ENCODE data around the gene BMERB1.
"Not testable (repeated sequence)": the region's sequence is repeated elsewhere in the genome, so short reads cannot be mapped to it uniquely, and the experiment has no call there.

The BMERB1 gene

DNA sequence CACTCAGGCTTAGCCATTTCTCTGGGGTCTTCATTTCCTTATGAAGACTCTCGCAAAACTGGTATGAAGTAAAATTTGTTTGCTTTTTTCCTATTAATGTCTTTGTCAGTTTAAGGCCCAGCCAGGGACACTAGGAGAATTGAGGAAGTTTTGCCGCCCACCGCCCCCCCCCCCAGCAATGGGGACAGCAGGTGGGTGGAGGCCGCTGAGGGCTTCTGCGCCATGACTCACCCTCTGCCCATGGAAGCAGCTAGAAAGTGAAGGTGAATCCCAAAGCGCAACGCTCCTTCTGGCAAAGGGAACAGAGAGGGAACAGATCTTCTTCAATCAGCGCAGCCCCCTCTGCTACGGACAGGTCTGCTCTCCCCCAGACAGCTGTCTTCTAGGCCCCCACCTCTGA, 158.8 kb downstream of the BMERB1 start:
- DNase-seq (ENCODE audit: low read depth in 2 of 2), result no peak

DNA sequence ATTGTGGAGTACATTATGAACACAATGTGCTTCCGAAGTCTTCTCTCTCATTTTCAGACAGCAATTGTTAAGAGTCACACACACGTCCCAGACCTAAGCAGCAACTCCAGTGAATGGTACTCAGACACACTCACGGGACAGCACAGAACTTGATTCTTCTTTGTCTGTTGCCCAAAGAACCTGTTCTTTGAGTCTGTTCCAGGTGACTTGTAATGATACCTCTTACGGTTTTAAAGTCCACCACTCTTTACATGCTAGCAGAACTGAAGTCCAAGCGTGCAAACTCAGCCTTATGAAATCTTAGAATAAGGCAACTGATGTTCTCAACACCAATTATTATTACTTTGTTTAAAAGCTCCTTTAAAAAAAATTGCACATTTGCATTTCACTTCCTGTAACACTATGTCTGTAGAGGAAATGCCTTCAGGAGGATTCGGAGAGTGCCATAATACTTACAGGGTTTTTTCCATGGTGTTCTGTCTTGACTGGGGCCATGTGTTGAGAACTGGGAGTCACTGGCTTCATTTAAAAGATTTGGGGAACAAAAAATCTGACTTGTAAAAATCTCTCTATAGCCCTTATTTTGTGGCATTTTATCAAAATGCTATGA, 160.4 kb downstream of the BMERB1 start:
- DNase-seq (ENCODE audit: low read depth in 2 of 2), result no peak

DNA sequence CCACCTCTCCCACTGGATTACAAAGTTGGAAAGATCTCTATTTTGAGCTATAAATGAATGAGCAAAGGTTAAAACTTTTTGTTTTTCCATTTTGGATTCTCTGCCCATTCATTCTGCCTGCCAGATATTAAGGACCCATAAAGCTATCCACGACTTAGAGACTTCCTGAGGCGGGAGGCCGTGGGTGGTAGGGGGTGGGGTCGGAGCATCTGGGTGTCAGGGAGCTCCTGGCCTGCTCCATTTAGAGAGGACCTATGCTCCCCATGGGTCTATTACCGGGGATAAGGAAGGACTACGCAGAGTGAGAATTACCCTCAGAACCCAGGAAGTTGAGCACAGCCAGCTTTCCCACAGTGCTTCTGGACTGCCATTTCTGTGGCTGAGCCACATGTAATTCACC, 162.7 kb downstream of the BMERB1 start:
- no peak for DNase-seq (ENCODE audit: low read depth in 2 of 2)

DNA sequence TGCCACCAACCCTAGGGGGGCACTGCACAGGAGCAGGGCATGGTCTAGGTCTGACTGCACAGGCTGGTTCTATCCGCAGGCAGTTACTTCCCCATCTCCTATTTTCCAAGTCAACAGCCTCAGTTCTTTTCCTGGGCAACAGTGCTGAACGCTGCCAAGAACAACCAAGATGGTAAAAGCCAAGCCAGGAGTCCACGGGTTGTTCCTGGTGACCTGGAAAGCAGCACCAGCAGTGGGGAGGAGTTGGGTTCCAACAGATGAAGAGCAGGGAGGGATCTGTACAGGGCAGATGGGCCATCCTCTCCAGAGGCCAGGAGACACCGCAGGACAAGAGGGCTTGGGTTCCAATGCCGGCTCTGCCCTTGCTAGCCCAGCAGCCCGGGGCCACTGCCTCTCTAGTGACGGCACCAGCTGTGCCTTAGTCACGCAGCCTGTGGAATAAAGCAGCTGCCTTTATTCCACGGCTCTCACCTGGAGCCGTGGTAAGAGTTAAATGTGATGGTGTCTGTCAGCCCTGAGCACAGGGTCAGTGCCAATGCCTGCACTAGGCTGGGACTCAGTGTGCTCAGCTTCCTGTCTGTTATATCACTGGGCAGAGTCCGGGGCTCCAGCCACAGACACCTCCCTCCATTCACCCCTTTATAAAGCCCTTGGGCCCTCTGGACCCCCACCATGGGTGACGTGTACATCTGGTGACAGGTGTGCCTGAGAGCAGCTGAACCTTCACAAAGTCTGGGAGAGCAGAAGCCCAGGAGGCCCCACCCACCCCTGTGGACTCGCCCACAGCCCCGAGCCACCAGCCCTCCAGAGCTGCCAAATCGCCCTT, 163.6 kb downstream of the BMERB1 start:
- DNase-seq (ENCODE audit: low read depth in 2 of 2), result no peak

DNA sequence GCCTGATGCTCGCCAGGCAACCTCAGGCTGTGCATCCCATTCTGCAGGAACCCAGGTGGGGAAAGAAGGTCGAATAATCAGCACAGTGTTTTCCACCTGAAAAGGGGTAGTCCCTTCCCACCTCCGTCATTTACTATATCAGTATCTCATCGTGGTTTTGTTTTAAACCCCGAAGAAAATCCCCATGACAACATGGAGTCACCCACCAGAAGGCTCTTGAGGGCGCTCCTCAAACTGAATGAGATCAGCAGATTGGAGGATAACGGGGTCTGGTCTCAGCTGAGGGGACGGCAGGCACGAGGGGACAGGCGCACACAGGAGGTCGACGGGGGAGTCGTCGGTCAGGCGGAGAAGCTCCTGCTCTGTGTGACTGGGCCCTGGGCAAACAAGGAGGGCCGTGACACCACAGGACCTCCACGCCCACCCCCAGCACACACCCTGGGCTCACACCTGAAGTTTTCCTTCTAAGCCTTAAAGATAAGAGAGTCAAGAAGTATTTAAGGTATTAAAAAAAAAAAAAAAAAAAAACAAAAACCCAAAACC, 164.3 kb downstream of the BMERB1 start:
- no peak for DNase-seq (ENCODE audit: low read depth in 2 of 2)

DNA sequence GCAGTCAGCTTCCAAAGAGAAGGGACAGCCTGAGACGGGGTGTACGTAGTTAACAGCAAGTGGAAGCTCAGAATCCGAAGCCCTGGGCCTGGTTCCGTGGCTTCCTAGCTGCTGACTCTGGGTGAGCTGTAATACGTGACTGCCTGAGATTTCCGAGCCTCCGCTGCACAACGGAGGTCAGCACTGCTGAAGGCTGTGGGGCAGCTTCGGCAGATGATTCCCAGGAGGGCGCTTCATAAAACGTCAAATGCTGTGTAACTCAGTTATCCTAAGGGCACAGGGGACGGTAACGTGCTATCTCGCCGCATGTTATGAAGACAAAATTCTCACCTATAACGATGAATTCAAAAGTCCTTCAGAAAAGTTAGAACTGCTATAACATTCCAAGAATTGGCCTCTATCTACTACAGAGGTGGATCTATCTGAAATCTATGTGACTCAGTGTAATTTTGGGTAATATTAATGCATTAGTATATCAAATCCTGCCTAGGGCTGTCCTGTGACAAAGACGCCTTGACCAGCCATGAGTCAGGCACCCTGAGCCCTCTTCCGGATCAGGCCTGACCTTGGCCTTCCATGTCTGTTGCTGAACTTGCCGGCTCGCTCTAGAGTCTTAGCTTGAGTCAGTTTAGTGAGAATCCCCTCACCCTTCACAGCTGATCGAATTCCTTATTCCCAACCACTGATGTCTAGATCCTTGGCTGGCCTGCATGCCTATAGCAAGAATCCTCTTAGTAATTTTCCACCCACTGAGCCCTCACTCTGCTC, 165.1 kb downstream of the BMERB1 start:
- DNase-seq (ENCODE audit: low read depth in 2 of 2), result no peak

DNA sequence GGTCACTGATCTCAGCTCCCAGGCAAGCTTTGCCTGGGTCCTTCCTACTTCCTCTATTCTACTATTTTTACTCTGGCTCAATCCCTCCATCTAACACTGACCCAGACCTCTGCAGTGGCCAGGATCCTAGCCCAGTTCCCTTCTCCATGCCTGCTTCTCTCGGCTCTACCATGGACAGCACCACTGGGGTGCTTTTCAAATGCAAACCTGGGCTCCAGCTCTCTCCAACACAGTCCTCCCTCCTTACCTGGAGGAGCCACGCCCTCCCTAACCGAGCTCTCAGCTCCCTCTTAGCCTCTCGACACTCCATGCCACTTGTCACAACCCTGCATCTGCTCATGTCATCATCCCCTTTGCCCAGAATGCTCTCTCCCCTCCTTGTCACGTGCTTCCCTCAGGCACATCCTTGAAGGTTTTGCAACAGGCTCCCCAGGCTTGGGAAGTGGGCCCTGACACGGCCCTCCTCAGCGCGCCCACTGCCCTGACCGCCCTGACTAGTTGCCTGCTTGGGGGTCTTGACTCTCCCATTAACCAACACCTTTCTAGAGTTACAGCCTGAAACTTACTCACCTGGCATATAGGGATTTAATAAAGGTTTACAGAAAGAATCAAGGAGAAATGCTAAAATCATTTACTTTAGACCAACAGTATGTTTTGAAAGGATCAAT, 167.0 kb downstream of the BMERB1 start:
- no peak for DNase-seq (ENCODE audit: low read depth in 2 of 2)

DNA sequence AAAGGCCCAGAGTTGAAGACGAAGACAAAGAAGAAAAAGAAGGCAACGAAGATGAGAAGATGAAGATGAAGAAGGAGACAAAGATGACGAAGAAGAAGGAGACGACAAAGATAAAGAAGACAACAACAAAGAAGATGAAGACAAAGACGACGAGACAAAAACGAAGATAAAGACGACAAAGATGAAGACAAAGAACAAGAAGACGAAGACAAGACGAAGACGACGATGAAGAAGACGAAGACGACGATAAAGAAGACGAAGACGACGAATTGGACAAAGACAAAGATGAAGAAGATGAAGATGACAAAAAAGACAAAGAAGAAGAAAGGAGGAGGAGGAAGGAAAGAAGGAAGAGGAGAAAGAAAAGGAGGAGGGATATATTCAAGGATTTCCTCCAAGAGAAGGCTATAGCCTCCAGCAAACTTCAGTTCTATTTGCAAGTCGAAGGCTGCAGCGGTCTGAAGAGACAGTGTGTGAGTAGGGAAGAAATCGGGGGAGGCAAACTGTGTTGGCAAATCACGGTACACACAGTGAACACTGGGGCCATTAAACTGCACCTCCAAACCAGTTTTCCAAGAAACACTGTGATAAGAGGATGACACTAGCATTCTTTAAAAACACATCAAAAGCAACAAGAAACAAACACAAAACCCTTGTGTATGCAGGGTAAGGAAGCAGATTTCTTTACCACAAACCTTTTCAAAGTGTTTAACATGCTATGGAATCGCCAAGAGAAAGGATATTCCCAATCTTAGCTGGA, 168.1 kb downstream of the BMERB1 start:
- no peak for DNase-seq (ENCODE audit: low read depth in 2 of 2)

GRCh38 chr16:15604460-15605440, 170.4 kb downstream of the BMERB1 start:
- DNase-seq (ENCODE audit: low read depth in 2 of 2), result no peak

DNA sequence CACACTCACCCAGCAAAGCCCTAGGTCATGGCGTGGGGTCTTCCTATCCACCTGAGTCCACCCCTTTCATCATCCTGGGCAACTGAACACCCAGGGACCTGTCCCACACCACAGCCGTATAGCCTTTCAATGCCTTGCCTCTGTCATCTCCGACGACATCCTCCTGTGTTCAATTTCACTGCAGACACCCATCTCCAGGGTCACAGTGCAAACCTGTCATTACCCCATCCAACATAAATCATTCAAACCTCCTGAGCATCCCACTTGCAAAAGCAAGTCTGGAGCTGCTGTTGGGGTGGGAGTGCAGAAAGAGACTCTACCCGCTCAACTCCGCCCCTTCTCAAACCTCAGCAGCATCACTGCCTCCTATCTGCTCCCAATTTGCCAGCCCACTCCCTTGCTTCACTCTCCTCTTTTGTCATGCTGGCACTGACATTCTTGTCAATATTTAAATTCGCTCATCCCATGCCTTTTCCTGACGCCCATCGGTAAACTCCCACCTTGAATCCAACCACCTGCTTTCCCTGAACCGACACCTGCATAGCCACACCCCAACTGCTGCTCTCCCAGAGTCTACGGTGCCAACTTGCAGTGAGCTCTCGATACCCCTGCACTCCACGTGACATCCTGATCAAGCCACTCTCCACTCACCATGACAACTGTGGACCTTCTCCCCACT, 171.6 kb downstream of the BMERB1 start:
- DNase-seq (ENCODE audit: low read depth in 2 of 2), result no peak

DNA sequence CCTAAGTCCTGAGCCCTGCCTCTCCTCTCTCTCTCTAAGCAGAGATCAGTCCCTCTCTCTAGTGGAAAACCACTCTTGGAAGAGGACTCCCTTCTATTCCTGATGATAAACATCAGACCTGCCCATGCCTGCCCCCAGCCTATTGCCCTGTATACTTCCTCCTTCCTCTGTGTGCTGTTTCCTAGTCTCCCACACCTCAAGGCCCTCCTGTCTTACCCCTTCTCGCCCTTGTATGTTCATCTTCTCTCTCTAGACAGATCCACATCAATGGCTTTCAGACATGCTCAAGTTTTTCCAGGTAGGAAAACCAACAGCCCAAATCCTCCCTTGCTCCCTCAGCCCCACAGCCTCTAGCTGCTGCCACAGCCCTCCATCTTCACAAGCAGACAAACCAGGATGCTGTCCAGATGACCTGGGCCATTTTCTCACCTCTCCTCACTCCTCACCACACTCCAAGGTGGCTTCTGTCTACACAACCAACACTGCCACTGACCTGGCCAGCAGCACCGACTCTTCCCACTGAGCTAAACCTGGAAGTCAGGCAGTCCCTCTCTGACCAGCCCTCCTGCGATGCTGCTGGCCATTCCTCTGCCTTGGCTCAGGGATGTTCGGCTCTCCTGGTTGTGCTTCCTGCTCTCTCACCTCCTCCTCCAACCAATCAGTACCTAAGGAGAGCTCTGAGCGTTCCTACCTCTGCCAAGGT, 172.3 kb downstream of the BMERB1 start:
- DNase-seq (ENCODE audit: low read depth in 2 of 2), result no peak

GRCh38 chr16:15607221-15607699, 172.9 kb downstream of the BMERB1 start:
- not testable (repeated sequence) for DNase-seq (ENCODE audit: low read depth in 2 of 2)

GRCh38 chr16:15607700-15608396, 173.5 kb downstream of the BMERB1 start:
- DNase-seq (ENCODE audit: low read depth in 2 of 2), result no peak

DNA sequence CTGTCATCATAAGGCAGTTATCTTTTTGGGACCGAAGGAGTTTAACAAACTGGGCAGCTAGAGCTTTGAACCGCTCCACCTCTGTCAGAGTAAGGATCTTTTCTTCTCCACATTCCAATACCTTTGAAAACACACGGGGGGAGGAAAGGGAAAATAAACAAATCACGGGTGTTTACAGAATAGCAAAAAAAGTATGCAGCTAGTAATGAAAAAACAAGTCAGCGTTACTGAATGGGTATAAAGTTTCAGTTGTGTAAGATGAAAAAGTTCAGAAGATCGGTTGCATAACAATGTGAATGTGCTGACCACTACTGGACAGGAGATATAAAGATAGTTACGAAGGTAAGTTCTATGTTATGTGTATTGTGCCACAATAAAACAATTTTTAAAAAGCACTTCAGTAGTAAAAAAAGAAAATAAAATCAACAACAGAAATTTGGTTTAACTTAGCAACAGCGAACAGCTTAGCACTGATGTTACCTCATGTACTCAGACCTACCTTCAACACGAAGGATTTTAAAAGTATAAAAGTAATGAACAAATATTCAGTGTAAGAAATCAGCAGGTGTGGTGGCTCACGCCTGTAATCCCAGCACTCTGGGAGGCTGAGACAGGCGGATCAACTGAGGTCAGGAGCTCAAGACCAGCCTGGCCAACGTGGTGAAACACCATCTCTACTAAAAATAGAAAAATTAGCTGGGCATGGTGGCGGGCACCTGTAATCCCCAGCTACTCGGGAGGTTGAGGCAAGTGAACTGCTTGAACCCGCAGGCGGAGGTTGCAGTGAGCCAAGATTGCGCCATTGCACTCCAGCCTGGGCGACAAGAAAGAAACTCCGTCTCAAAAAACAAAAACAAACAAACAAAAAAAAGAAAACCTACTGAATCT, 174.3 kb downstream of the BMERB1 start:
- DNase-seq (ENCODE audit: low read depth in 2 of 2), result no peak

- no peak for DNase-seq (ENCODE audit: low read depth in 2 of 2)
Observed at GRCh38 chr16:15609286-15609649, 174.9 kb downstream of the BMERB1 start.

DNA sequence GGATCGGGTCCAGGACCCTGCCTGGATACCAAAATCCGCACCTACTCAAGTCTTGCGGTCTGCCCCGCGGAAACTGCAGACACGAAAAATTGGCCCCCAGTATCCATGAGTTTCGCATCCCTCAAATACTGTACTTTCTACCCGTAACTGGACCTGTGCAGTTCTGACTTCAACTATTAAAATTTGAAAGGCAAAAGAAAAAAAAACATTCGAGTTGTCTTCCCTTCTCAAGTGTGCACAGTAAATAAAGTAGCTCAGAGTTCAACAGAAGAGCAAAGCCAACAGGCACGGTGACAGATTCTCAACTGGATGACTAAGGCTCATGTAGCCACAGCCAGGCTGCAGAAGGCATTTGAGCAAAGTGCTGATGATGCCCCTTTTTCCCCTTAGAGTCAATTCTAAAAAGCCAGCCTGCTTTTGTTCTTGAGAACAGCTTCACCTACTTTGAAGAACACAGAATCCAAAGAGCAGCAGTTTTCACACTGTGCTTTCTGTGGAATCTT, 176.0 kb downstream of the BMERB1 start:
- DNase-seq (ENCODE audit: low read depth in 2 of 2), result no peak

DNA sequence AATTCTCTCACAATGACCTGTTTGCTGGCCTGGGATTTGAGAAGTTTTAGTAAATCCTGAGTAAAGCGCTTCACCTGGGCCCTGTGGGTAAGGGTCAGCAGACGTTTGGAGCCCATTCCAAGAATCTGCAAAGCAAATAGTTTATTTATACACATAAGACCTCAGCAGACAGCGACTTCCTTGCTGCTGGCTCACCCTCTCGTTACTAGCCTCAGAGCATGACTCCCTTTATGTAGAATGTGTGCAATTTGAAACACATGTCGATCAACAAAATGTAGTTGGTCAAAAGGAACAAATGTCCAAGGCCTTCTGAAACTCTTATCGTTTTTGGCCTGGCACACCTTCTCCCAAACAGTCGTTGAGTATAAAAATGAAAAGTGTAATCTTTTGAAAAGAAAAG, 177.2 kb downstream of the BMERB1 start:
- DNase-seq (ENCODE audit: low read depth in 2 of 2), result no peak
